GM21528 (cell line): Measurements from ENCODE around the gene MAGEF1.

Experiments
- ATAC-seq: cut with Tn5 transposase; IDR thresholded peaks from one replicate; pipeline ENCODE4 v1.9.1; 2021; ENCODE audit warnings: mild to moderate bottlenecking, moderate library complexity; ENCODE audit not compliant: unreplicated experiment, low FRiP score

MAGEF1 gene

DNA sequence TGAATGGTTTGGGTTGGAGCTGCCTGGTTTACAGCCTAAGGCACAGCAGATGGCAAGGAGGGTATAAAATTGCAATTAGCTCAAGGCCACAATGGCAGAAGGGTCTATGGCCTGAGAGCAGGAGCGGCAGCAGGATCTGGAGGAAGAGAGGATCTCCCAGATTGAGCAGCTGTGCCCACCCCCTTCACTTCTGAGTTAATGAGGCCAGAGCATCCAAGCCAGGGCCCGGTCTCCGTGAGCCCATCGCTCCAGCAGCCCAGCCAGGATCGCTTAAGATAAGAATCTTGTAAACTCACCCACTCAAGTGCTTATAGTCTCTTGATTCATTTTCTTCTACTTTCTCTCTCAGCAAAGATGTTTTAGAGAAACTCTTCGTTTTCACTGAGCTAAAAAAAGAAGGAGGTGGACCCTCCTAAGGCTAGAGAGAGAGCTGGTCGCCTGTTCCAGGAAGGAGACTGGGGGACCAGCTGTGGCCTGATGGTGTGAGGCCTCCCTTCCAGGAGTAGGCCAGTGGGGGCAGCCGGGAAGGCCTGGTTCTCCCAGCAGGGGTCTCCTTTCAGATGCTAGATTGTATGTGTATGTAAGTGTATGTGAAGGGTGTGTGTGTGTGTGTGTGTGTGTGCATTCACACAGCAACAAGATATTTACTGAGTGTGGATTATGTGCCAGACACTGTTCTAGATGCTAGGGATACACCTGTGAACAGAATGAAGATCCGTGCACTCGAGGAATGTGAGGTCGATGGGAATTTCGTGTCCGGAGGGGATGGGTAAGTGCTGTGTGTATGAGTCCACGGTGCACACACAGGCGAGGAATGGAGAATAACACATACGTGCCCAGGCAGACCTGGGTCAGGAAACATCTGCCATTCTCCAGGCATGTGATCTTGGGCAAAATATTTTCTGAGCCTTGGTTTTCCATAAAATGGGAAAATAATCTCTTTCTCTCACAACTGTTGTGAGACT is 18.6 kb downstream of the MAGEF1 start:
- no peak for ATAC-seq

- no peak for ATAC-seq
These were observed 20.2 kb downstream of the MAGEF1 start for GRCh38 chr3:184691397-184692231.

DNA sequence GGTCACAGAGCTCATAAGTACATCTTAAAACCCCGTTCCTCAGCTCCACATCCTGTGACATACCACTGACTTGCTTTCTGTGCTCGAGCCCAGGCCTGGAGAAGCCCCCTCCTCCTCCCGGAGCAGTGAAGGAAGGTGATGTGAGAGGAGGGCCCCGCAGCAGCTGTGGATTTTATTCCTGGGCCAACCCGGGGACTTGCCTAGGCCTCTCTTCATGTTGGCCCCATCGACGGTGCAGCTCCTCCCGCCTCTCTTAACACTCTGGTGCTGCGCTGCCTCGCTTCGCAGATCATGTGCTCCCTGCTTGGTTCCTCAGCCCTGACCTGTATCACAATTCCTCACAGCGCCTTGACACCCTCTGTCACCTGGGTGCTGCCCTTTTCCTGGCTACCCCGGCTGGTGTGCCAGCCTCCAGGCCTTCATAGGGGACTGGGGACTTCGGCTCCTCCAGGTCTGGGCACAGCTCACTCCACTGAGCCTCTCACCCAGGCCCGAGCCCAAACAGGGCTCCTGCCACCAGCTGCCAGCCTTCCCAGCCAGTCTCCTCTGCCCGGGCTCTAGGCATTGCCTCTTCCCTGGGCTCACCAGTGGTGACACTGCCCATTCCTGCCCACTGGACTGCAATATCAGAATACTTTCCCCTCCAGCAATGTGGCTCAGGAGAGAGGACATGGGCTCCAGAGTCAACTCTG is 21.5 kb downstream of the MAGEF1 start:
- ATAC-seq: no peak

- no peak for ATAC-seq
These were observed 23.0 kb downstream of the MAGEF1 start for GRCh38 chr3:184688882-184689271.

DNA sequence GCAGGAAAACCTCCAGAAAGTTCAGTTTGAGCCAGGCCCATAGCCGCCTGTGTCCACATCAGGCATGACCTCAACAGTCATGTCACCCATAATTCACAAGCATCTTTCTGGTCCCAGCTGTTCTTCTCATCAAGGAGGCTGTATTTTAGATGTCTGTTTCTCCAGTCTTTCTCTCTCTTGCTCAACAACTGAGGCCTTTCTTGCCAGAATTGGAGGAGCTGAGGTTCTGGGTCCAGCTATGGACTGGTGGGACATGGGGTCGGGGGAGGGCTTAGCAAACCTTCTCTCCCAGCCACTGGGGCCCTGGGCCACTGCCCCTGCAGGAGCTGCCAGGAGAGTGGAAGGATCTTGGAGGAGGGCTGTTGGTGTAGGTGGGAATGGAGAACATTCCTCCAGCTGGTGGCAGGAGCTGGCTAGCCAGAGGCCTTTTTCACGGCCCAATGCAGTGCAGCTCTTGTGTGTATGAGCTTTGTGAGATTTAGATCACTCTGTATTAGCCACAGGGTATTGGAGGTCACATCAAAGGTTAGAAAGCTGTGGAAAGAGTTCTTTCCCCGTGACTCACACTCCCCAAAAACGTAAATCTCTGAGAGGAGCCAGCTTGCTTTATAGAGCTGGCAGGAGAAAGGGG is 23.5 kb downstream of the MAGEF1 start:
- no peak for ATAC-seq

- ATAC-seq: no peak
These were observed 24.4 kb downstream of the MAGEF1 start for GRCh38 chr3:184687363-184688015.

DNA sequence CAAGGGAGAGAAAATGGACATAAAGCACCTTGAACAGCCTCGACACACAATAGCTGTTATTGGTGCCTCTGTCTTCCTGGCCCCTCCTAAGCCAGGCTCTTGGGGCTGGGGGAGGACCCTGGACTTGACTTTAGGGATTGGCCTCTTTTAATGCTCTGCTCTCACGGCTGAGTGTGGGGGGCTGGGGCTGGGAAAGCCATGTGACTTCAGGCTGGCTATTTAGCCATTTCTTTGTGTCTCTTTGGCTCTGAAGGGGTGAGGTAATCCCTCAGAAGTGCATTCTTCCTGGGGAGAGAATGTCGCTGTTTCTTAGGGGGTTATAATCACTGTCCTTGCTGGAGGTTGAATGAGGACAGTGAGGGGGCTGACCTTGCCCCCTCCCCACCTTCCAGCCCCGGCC is 26.2 kb downstream of the MAGEF1 start:
- no peak for ATAC-seq

- no peak for ATAC-seq
These were observed 26.8 kb downstream of the MAGEF1 start for GRCh38 chr3:184685055-184685454.

DNA sequence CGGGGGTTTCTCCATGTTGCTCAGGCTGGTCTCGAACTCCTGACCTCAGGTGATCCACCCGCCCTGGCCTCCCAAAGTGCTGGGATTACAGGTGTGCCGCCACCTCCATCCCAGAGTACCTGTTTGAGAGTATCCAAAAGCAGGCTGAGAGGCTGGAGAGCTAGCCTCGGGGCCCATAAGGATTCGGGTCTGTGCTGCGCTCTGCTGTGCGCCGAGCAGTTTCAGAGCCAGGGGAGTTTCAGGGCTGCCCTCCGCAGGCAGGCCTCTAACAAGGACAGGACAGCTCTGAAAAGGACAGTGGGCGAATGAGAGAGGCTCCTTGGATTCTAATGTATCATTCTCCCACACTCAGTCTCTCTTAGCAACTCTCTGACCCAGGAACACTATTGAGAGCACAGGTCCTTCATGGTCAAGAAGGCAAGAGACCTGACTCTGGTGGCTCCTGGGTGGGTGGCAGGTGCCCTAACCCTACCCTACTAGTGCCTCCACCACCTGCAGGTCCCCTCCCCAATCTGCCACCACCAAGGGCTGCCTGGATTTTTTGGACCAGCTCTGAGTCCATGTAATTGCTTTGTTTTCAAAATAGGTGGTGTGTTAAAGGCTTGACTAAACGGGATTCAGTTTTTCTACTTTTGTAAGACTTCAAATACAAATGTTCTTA is 27.8 kb downstream of the MAGEF1 start:
- no peak for ATAC-seq

DNA sequence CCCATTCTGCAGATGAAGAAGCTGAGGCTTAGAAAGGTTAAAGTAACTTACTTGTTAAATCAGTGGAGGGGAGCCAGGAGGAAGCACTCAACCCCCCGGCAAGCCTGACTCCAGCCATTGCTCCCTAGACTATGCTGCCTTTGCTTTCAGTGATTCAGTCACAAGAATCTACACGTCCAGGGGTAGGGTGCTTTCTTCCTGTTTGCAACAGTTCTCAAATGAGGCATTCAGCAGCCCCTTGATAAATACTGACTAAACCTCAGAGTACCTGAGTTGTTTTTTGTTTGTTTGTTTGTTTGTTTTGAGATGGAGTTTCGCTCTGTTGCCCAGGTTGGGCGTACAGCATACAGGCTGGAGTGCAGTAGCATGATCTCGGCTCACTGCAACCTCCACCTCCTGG is 28.6 kb downstream of the MAGEF1 start:
- no peak for ATAC-seq

DNA sequence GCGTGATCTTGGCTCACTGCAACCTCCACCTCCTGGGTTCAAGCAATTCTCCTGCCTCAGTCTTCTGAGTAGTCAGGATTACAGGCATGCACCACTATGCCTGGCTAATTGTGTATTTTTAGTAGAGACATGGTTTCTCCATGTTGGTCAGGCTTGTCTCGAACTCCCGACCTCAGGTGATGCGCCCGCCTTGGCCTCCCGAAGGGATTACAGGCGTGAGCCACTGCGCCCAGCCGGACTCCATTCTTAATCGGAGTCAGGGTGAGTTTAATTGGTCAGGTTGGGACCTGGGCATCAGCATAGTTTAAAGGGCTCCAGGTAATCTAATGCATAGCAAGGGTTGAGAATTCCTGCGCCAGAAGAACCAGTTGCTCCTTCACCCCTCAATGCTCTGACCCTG is 29.2 kb downstream of the MAGEF1 start:
- no peak for ATAC-seq

DNA sequence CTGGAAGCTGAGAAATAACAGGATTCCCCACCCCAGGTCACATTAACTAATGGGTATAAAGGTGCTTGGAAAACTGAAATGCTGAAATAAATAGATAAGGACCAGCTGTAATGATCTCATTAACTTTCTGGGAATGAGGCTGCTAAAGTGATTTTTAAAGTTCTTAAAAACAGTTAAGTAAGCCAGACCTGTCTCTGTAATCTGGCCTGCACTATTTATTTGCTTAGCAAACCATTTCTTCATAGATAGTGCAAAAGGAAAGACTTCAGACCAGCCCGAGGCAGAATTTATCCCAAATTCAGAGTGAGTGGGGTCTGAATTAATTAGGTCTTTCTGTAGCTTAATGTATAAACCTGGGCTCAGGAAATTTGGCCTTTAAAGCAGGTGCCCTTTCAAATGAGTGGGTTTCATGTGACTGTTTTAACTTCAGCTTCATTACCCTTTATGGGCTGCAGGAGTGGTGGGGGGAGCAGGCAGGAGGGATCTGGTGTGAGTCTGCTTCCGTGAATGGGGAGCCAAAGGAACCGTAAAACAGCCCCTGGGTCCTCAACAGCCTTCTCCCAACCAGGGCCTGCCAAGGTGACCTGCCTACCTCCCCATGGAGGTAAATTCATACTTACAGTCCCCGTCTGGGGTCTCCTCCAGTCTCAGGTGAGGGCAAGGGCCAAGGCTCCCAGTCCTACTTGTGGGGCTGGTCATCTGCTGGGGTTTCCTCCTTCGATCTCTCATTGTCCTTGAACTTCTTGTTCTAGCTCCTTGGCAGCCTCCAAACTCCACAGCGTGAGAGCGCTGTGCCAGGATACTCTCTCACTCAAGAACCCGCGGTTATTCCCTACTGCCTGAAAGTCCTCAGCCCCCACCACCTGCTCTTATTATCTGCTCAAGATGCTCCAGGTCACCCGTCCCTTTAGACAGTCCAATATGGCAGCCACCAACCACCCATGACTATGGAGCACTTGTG is 31.2 kb downstream of the MAGEF1 start:
- no peak for ATAC-seq

DNA sequence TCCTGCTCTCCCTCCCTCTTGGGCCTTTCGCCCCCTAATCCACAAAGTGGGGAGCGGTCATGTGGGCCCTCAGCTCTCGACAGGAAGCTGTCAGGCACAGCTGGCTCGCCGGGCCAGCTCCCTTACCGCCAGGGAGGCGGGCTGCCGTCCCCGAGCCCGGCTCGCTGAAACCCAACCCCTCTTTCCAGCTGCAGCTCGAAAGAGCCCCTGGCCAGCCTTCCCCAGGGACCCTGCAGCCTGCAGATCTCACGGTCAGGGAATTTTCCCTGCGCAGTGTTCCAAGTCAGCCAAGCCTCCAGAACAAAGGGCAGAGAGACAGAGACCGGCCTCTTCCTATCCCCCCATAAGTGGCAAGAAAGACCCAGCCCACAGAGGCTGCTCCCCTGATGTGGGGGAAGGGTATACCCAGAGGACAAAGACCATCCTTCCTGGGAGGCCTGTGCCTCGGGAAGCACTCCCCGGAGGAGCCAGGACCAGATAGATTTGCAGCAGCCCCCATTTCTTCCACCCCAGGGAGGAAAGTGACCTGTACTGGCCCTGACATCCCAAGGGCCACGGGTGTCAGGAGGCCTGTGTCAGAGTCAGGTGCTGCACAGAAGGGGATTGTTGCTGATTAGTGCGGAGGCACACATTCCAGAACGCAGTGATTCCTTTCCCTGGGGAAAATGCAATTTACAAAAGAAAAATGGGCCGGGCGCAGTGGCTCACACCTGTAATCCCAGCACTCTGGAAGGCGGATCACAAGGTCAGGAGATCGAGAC is 32.6 kb downstream of the MAGEF1 start:
- no peak for ATAC-seq

GRCh38 chr3:184678317-184679055 is 33.4 kb downstream of the MAGEF1 start:
- no peak for ATAC-seq

DNA sequence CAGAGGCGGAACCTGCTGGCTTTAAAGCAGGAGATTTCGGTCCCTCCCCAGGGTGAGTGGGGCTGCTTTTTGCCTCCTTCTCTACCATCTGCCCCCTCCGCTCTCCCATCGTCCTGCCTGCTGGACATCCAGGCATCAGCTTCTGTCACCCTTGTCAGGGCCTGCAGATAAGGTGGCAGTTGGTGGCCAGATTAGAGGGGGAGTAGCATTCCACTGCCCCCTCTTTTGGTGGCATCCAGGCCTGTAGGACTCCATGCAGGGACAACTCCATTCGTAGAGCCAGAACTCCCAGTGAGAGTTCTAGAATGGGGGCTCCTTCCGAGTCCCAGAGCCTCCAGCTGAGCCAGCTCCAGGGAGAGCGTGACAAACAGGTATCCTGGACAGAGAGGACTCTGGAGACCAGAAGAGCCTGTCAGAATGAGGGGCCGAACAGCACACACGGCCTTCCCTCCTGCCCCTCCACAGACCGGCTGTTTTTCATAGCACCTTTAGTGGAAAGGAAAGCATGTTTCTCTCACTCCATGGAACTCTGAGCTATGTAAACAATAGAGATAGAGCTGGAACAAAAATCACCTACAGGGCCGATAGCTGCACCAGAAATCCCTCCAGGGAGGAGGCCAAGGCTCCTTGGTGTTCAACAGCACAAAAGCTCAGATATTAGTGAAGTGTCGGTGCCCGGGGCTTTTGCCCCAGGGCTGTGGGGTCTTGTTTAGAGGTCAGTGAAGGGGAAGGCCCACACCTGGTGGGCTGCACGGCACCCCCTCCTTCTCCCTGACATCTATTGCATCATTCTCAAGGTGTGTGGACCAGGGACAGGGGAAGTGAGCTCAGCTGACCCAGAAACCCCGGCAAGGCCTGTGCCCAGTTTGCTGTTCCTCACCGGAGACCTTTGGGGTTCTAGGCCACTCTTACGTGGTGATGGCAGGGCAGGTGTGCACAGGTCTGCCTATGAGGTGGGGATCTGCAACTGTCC is 34.2 kb downstream of the MAGEF1 start:
- ATAC-seq: no peak

GRCh38 chr3:184676927-184677326 is 34.9 kb downstream of the MAGEF1 start:
- ATAC-seq: no peak
